BJ (cell line): ENCODE results near the gene GALK1. TPM values are rescaled to one million over a fixed set of nuclear protein-coding genes. Genes with fewer than 3 reads are reported as not detected.

Experiments used
- CTCF ChIA-PET: fragments of 350-600 bp; formaldehyde crosslinking; extraction: SDS; loops from one replicate; lab custom pipeline; 2021; ENCODE audit warnings: antibody characterized with exemption, inconsistent platforms; lab: Yijun Ruan, JAX
- POLR2A ChIA-PET: fragments of 300-600 bp; sonication (Branson Sonifier 250); formaldehyde crosslinking; extraction: SDS; loops from one replicate; lab custom pipeline; 2021; ENCODE audit warnings: antibody characterized with exemption; lab: Charles Lee
- DNase-seq: peaks from one replicate; pipeline ENCODE4 v3.0.0-alpha.2; 2011; ENCODE audit warnings: low read depth
- H3K27me3 ChIP-seq: 2 replicates; pipeline ENCODE4 v1.6.0; 2011; ENCODE audit warnings: low read length; ENCODE audit not compliant: control insufficient read depth, insufficient read depth
- H3K36me3 ChIP-seq: 2 replicates; pipeline ENCODE4 v1.5.1; 2011; ENCODE audit warnings: low read length; ENCODE audit not compliant: control insufficient read depth, insufficient read depth
- H3K4me3 ChIP-seq: 2 replicates; pipeline ENCODE4 v1.5.1; 2011; ENCODE audit warnings: low read depth, mild to moderate bottlenecking, control low read depth, low read length
- polyA plus RNA-seq: library from polyadenylated mRNA; depleted of rRNA; stranded (reverse); fragments of >200 nt; gene quantifications from 2 replicates; pipeline ENCODE4 v1.2.3, GENCODE V29; 2011
- TF ChIP-seq, protein P1 (sequence below): IDR thresholded peaks from 2 replicates; pipeline ENCODE4 v1.5.1; 2011; ENCODE audit warnings: low read depth, mild to moderate bottlenecking, control low read depth, inconsistent platforms, low read length, moderate library complexity; ENCODE audit not compliant: insufficient read depth

The GALK1 gene
- polyA plus RNA-seq, 1 experiment: 35.8 TPM

GRCh38 chr17:75742337-75742736 lies 22.7 kb downstream of the GALK1 start:
- H3K4me3 ChIP-seq: no peak overlapping the region
- DNase-seq: no peak
- POLR2A ChIA-PET: no interaction called here
- CTCF ChIA-PET: interaction anchor here (14.2 kb wide), 1 partner anchor 113 kb away, joined by 502 read pairs; the partner anchor contains the start of gene SMIM5
- TF ChIP-seq, protein P1, sequence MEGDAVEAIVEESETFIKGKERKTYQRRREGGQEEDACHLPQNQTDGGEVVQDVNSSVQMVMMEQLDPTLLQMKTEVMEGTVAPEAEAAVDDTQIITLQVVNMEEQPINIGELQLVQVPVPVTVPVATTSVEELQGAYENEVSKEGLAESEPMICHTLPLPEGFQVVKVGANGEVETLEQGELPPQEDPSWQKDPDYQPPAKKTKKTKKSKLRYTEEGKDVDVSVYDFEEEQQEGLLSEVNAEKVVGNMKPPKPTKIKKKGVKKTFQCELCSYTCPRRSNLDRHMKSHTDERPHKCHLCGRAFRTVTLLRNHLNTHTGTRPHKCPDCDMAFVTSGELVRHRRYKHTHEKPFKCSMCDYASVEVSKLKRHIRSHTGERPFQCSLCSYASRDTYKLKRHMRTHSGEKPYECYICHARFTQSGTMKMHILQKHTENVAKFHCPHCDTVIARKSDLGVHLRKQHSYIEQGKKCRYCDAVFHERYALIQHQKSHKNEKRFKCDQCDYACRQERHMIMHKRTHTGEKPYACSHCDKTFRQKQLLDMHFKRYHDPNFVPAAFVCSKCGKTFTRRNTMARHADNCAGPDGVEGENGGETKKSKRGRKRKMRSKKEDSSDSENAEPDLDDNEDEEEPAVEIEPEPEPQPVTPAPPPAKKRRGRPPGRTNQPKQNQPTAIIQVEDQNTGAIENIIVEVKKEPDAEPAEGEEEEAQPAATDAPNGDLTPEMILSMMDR: no peak
- no peaks in the 10 kb centered on the region for H3K27me3 ChIP-seq
- no peaks in the 10 kb centered on the region for H3K36me3 ChIP-seq

GRCh38 chr17:75740631-75741077 lies 24.3 kb downstream of the GALK1 start:
- CTCF ChIA-PET: interaction anchor here (1.0 to 3.0 kb wide), 3 partner anchors 13 to 109 kb away, joined by 3 to 12 read pairs (median 3); no protein-coding TSS in a partner anchor
- Histone ChIP-seq H3K36me3 (no peaks in the 10 kb centered on the region), H3K4me3 (no peak overlapping the region), H3K27me3 (no peaks in the 10 kb centered on the region)
- TF ChIP-seq, protein P1: no peak
- POLR2A ChIA-PET: no interaction called here
- DNase-seq: no peak

DNA sequence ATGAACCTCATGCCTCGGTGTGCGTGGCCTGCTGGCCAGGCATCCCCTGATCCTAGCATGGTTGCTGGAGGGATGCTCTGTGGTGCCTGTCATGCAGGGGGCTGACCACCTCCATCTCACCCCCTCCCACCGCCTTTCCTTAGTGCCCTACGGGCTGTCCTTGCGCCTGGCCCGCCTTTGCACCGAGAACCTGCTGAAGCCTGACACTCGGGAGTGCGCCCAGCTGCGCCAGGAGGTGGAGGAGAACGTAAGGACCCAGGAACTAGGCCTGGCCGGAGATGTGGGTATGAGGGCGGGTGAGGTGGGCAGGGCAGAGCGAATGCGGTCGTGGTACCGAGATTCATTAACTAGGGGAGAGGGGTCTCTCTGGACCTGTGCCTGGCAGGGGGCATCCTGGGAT lies 24.8 kb downstream of the GALK1 start:
- ChIA-PET CTCF (interaction anchor here (1.0 to 3.0 kb wide), 4 partner anchors 7 to 108 kb away, joined by 3 to 12 read pairs (median 3); no protein-coding TSS in a partner anchor), POLR2A (no interaction called here)
- TF ChIP-seq, protein P1: no peak
- no peak for DNase-seq
- no peaks in the 10 kb centered on the region for H3K27me3 ChIP-seq
- H3K4me3 ChIP-seq: no peak overlapping the region
- no peaks in the 10 kb centered on the region for H3K36me3 ChIP-seq

DNA sequence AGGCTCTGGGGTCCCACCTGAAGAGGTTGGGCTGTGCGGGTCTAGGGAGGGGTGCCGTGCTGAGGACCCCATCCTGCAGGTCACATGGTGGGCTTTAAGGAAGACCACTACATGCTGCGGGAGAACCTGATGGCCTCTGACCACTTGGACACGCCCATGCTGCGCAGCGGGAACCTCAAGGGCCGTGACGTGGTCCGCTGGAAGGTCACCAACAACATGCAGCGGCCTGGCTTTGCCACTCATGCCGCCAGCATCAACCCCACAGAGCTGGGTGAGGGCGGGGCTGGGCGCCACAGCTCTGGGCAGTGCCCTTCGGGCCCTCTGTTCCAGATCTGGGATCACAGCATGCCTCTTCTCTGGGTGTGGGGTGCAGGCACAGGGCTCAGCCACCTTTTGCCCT lies 25.2 kb downstream of the GALK1 start:
- Histone ChIP-seq H3K4me3 (no peak overlapping the region), H3K27me3 (no peaks in the 10 kb centered on the region), H3K36me3 (no peaks in the 10 kb centered on the region)
- ChIA-PET CTCF (interaction anchor here (1.3 to 3.0 kb wide), 3 partner anchors 8 to 108 kb away, joined by 3 to 12 read pairs (median 3); no protein-coding TSS in a partner anchor), POLR2A (no interaction called here)
- no peak for DNase-seq
- TF ChIP-seq, protein P1: no peak

DNA sequence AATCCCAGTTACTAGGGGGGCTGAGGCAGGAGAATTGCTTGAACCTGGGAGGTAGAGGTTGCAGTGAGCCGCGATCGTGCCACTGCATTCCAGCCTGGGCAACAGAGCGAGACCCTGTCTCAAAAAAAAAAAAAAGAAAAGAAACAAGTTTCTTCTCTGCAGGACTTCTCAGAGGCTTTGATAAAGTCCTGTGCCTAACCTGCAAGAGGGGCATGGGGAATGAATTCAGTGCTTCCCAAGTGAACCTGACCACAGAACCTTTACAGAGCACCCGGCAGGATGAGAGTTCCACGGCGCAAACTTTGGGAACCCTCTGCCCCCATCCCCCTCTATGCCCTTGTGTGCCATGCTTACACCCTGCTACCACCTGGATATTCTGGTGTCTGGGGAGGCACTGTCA lies 25.8 kb downstream of the GALK1 start:
- no peak overlapping the region for H3K4me3 ChIP-seq
- ChIA-PET POLR2A (no interaction called here), CTCF (interaction anchor here (1.2 to 3.1 kb wide), 7 partner anchors 8 to 106 kb away, joined by 3 to 17 read pairs (median 10); partner anchors contain the start of gene SMIM5)
- H3K36me3 ChIP-seq: no peaks in the 10 kb centered on the region
- TF ChIP-seq, protein P1: no peak
- no peaks in the 10 kb centered on the region for H3K27me3 ChIP-seq
- no peak for DNase-seq
